ENCODE results near the gene DTWD2.
A peak's percentile ranks its signal among the peaks of the same experiment; 100 is the strongest.
"Not testable (repeated sequence)": the region's sequence is repeated elsewhere in the genome, so short reads cannot be mapped to it uniquely, and the experiment has no call there.

The DTWD2 gene

GRCh38 chr5:118946138-118946800 is 42.1 kb downstream of the DTWD2 start:
- Histone ChIP-seq H3K9me3 (replicated peaks in 1 of 11) (no peaks in the 10 kb centered on the region), H3K4me1 (no peaks in the 10 kb centered on the region), H3K27me3 (no peaks in the 10 kb centered on the region), H3K4me3 (no peak overlapping the region), H3K9ac (no peak overlapping the region), H3K36me3 (peaks cover 0 to 3% (median 0%) of the 10 kb centered on the region in 11 experiments; a peak in 2 of 22 replicates), H3K27ac (no peak overlapping the region), H3K4me2 (no peak overlapping the region), H4K20me1 (no peaks in the 10 kb centered on the region)
- no peak for TF ChIP-seq Cebpa-rat (IDR thresholded peaks at IDR 0.05)

DNA sequence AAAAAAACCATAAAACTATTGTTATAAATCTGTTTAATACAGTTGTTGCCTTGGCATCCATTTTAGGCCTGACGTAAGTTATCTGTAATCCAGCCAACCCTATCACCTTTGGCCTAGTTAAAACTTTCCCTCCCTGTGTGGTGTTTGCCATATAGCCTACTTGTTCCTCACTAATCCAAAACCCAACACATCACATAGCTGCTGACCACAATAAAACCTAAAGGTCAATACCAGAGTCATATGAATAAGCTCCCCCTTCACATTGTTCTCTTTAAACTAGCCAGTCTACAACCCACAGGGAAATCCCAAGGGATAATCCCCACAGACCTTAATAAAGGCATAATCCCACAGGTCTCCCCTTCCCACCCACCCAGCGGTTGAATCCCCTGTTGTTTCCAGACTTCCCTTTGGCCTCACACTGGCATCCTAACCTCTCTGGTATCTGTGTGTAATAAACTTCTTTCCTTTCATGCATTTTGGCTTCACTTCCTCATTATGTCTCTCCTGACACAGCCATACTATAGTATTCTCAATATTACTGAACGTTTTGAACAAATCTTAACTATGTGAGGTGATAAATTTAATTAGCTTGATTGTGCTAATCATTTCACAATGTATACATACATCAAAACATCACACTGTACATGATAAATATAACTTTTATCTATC is 50.8 kb downstream of the DTWD2 start:
- Histone ChIP-seq H4K20me1 (no peaks in the 10 kb centered on the region), H3K27me3 (no peaks in the 10 kb centered on the region), H3K27ac (no peak overlapping the region), H3K9ac (no peak overlapping the region), H3K9me3 (replicated peaks in 1 of 11) (no peaks in the 10 kb centered on the region), H3K4me1 (no peaks in the 10 kb centered on the region), H3K36me3 (peaks cover 0 to 3% (median 0%) of the 10 kb centered on the region in 11 experiments; a peak in 2 of 22 replicates), H3K4me3 (no peak overlapping the region), H3K4me2 (no peak overlapping the region)
- no peak for TF ChIP-seq Cebpa-rat (IDR thresholded peaks at IDR 0.05)

GRCh38 chr5:118933703-118934102 is 54.6 kb downstream of the DTWD2 start:
- no peak for TF ChIP-seq Cebpa-rat (IDR thresholded peaks at IDR 0.05)
- Histone ChIP-seq H4K20me1 (no peaks in the 10 kb centered on the region), H3K9me3 (replicated peaks in 1 of 11) (peaks cover 0 to 14% (median 3%) of the 10 kb centered on the region in 11 experiments; a peak in 2 of 22 replicates), H3K27ac (no peak overlapping the region), H3K27me3 (no peaks in the 10 kb centered on the region), H3K4me1 (no peaks in the 10 kb centered on the region), H3K9ac (no peak overlapping the region), H3K4me2 (no peak overlapping the region), H3K36me3 (no peaks in the 10 kb centered on the region), H3K4me3 (no peak overlapping the region)

GRCh38 chr5:118931564-118931963 is 56.8 kb downstream of the DTWD2 start:
- peaks cover 0 to 14% (median 3%) of the 10 kb centered on the region in 11 experiments; a peak in 2 of 22 replicates for H3K9me3 ChIP-seq (replicated peaks in 1 of 11)

GRCh38 chr5:118924006-118924389 is 64.3 kb downstream of the DTWD2 start:
- TF ChIP-seq Cebpa-rat (IDR thresholded peaks at IDR 0.05): no peak

More at GRCh38 chr5:118931564-118931963, 56.8 kb downstream of the DTWD2 start:
- Histone ChIP-seq H3K4me1 (no peaks in the 10 kb centered on the region), H3K27ac (no peak overlapping the region), H3K4me3 (no peak overlapping the region), H3K27me3 (no peaks in the 10 kb centered on the region), H4K20me1 (no peaks in the 10 kb centered on the region), H3K4me2 (no peak overlapping the region), H3K36me3 (no peaks in the 10 kb centered on the region), H3K9ac (no peak overlapping the region)
- no peak for TF ChIP-seq Cebpa-rat (IDR thresholded peaks at IDR 0.05)

GRCh38 chr5:118923295-118924005 is 64.9 kb downstream of the DTWD2 start:
- Histone ChIP-seq H3K36me3 (no peaks in the 10 kb centered on the region), H4K20me1 (no peaks in the 10 kb centered on the region), H3K9ac (no peak overlapping the region), H3K9me3 (replicated peaks in 1 of 11) (no peaks in the 10 kb centered on the region), H3K27ac (no peak overlapping the region), H3K4me3 (no peak overlapping the region), H3K4me1 (no peaks in the 10 kb centered on the region), H3K4me2 (no peak overlapping the region), H3K27me3 (no peaks in the 10 kb centered on the region)
- TF ChIP-seq Cebpa-rat (IDR thresholded peaks at IDR 0.05): no peak

More at GRCh38 chr5:118924006-118924389, 64.3 kb downstream of the DTWD2 start:
- H4K20me1 ChIP-seq: no peaks in the 10 kb centered on the region
- no peak overlapping the region for H3K27ac ChIP-seq
- H3K4me2 ChIP-seq: no peak overlapping the region
- H3K4me3 ChIP-seq: no peak overlapping the region
- H3K9me3 ChIP-seq (replicated peaks in 1 of 11): no peaks in the 10 kb centered on the region
- no peaks in the 10 kb centered on the region for H3K36me3 ChIP-seq
- H3K4me1 ChIP-seq: no peaks in the 10 kb centered on the region
- H3K9ac ChIP-seq: no peak overlapping the region
- H3K27me3 ChIP-seq: no peaks in the 10 kb centered on the region

- Histone ChIP-seq H3K27ac (no peak overlapping the region), H4K20me1 (no peaks in the 10 kb centered on the region), H3K27me3 (no peaks in the 10 kb centered on the region), H3K4me2 (no peak overlapping the region), H3K36me3 (no peaks in the 10 kb centered on the region), H3K4me3 (no peak overlapping the region), H3K9me3 (replicated peaks in 1 of 11) (no peaks in the 10 kb centered on the region), H3K4me1 (no peaks in the 10 kb centered on the region), H3K9ac (no peak overlapping the region)
- no peak for TF ChIP-seq Cebpa-rat (IDR thresholded peaks at IDR 0.05)
Measured at GRCh38 chr5:118921866-118922265, 66.5 kb downstream of the DTWD2 start.

- no peaks in the 10 kb centered on the region for H3K9me3 ChIP-seq (replicated peaks in 1 of 11)
- no peaks in the 10 kb centered on the region for H3K27me3 ChIP-seq
- TF ChIP-seq Cebpa-rat (IDR thresholded peaks at IDR 0.05): no peak
- no peak overlapping the region for H3K4me2 ChIP-seq
- no peak overlapping the region for H3K4me3 ChIP-seq
- H3K27ac ChIP-seq: no peak overlapping the region
- H3K4me1 ChIP-seq: no peaks in the 10 kb centered on the region
- no peak overlapping the region for H3K9ac ChIP-seq
- no peaks in the 10 kb centered on the region for H3K36me3 ChIP-seq
- H4K20me1 ChIP-seq: no peaks in the 10 kb centered on the region
Measured at GRCh38 chr5:118919016-118919415, 69.3 kb downstream of the DTWD2 start.

DNA sequence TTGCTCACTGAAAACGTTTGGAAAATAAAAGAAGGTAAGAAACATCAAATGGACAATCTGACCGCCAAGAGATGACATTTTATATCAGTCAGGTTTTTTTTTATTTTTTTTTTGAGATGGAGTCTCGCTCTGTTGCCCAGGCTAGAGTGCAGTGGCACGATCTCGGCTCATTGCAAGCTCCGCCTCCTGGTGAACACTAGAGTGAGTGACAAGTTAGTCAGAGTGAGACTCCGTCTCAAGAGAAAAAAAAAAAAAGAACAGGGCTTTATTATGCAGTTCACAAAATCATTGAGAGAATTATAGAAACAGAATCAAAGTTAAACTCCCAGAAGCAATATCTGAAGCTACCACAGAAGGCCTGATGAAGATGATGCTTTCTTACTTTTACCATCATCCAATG is 70.1 kb downstream of the DTWD2 start:
- H3K4me3 ChIP-seq: no peak overlapping the region
- H3K27me3 ChIP-seq: no peaks in the 10 kb centered on the region
- H3K36me3 ChIP-seq: no peaks in the 10 kb centered on the region
- TF ChIP-seq Cebpa-rat (IDR thresholded peaks at IDR 0.05): no peak
- H3K27ac ChIP-seq: no peak overlapping the region
- no peak overlapping the region for H3K9ac ChIP-seq
- H3K4me2 ChIP-seq: no peak overlapping the region
- no peaks in the 10 kb centered on the region for H3K9me3 ChIP-seq (replicated peaks in 1 of 11)
- no peaks in the 10 kb centered on the region for H3K4me1 ChIP-seq
- H4K20me1 ChIP-seq: no peaks in the 10 kb centered on the region

- not testable (repeated sequence) for H3K4me3 ChIP-seq; H3K9me3 ChIP-seq (replicated peaks in 1 of 11); H3K27ac ChIP-seq; H3K4me1 ChIP-seq; H3K27me3 ChIP-seq; H3K9ac ChIP-seq; H4K20me1 ChIP-seq; H3K36me3 ChIP-seq
- 0 out of 22 replicates have a peak overlapping the region, but pooled peaks of 1 of the 11 experiments have one; percentile 15 for H3K4me2 ChIP-seq
Measured at GRCh38 chr5:118907536-118907935, 80.8 kb downstream of the DTWD2 start.

Data from BLaER1 treated with 17β-estradiol and CSF1 and Interleukin-3, amounts not matched to agents 10 nM and 100 nM (cell line).